MM.1S (cell line): ENCODE results near the gene SPOCD1.

Source experiments
- DNase-seq: peaks from one replicate; pipeline ENCODE4 v3.0.0-alpha.2; 2015
- H2AFZ ChIP-seq: fragments of 300-600 bp; sonication (generic); 2 replicates; pipeline ENCODE4 v1.6.0; 2016; ENCODE audit warnings: antibody characterized with exemption, low read length
- H3F3A ChIP-seq: fragments of 300-600 bp; sonication (generic); 2 replicates; pipeline ENCODE4 v1.6.1; 2016; ENCODE audit warnings: mild to moderate bottlenecking, antibody characterized with exemption, low read length, moderate library complexity, mixed read lengths; ENCODE audit not compliant: insufficient read depth
- H3K27ac ChIP-seq: fragments of 300-600 bp; sonication (generic); 2 replicates; pipeline ENCODE4 v1.5.1; 2016; ENCODE audit warnings: mild to moderate bottlenecking, low read length
- H3K27me3 ChIP-seq: fragments of 300-600 bp; sonication (generic); replicated peaks from 2 replicates; pipeline ENCODE4 v1.6.0; 2016; ENCODE audit warnings: low read length; ENCODE audit not compliant: insufficient read depth
- H3K36me3 ChIP-seq: fragments of 300-600 bp; sonication (generic); replicated peaks from 2 replicates; pipeline ENCODE4 v1.6.1; 2016; ENCODE audit warnings: mild to moderate bottlenecking, low read length, mixed read lengths; ENCODE audit not compliant: insufficient read depth
- H3K4me1 ChIP-seq: fragments of 300-600 bp; sonication (generic); 2 replicates; pipeline ENCODE4 v1.6.1; 2016; ENCODE audit warnings: low read length, mixed read lengths
- H3K4me2 ChIP-seq: fragments of 300-600 bp; sonication (generic); 2 replicates; pipeline ENCODE4 v1.6.0; 2016; ENCODE audit warnings: low read depth, low read length
- H3K4me3 ChIP-seq: fragments of 300-600 bp; sonication (generic); 2 replicates; pipeline ENCODE4 v1.5.1; 2016; ENCODE audit warnings: low read length, mixed read lengths
- H3K79me2 ChIP-seq: fragments of 300-600 bp; sonication (generic); 2 replicates; pipeline ENCODE4 v1.6.1; 2016; ENCODE audit warnings: mixed run types, low read length, mixed read lengths
- H3K9ac ChIP-seq: fragments of 300-600 bp; sonication (generic); 2 replicates; pipeline ENCODE4 v1.6.1; 2016; ENCODE audit warnings: low read length, mixed read lengths
- H3K9me2 ChIP-seq: fragments of 300-600 bp; sonication (generic); replicated peaks from 2 replicates; pipeline ENCODE4 v1.6.1; 2016; ENCODE audit warnings: mild to moderate bottlenecking, low read length, mixed read lengths; ENCODE audit not compliant: insufficient read depth
- H3K9me3 ChIP-seq: fragments of 300-600 bp; sonication (generic); replicated peaks from 2 replicates; pipeline ENCODE4 v1.6.1; 2016; ENCODE audit warnings: mild to moderate bottlenecking, low read length, mixed read lengths; ENCODE audit not compliant: insufficient read depth
- H4K20me1 ChIP-seq: fragments of 300-600 bp; sonication (generic); 2 replicates; pipeline ENCODE4 v1.6.1; 2016; ENCODE audit warnings: mild to moderate bottlenecking, low read length, moderate library complexity, mixed read lengths; ENCODE audit not compliant: insufficient read depth
- EZH2 ChIP-seq: fragments of 300-600 bp; sonication (generic); optimal IDR thresholded peaks from 2 replicates; pipeline ENCODE3; 2017; ENCODE audit warnings: low read depth, mild to moderate bottlenecking, antibody characterized with exemption, low read length, mixed read lengths
- EZH2phosphoT487 ChIP-seq: fragments of 300-600 bp; sonication (generic); IDR thresholded peaks from 2 replicates; pipeline ENCODE4 v1.6.1; 2018; ENCODE audit warnings: antibody characterized with exemption, low read length
- TF ChIP-seq, protein P1 (sequence below): fragments of 300-600 bp; sonication (generic); IDR thresholded peaks from 2 replicates; pipeline ENCODE4 v1.5.1; 2016; ENCODE audit warnings: antibody characterized with exemption, low read length, mixed read lengths

Gene SPOCD1

DNA sequence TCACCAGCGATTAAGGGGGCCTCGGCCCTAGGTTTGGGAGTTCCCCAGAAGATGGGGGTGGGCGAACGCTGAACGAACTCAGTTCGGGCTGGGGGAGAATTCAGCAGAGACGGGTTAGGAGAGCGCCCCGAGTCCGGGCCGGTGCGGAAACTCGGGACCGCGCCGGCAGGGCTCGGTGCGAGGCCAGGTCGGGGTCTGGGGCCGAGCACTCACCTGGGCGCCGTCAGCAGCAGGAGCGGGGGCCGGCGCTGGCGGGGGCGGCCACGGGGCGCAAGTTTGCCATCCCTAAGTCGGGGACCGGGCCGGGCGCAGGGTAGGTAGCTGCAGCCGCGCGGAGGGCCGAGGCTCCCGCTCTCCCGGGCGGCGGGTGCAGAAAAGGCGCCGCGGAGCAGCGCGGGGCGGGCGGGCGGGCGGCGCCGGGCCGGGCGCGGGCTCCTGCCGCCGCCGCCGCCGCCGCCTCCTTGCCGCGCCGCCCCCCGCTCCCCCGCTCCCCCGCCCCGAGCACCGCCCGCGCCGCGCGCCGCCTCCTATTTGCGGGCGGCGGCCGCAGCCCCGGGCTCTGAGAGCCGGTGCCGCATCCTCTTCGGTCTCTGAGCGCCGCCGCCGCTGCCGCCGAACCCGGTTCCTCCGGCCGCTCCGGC, 52.0 kb downstream of the SPOCD1 start:
- Histone ChIP-seq H3K9me2 (no peaks in the 10 kb centered on the region), H3K27ac (no peak overlapping the region), H3F3A (0 out of 2 replicates have a peak, but pooled peaks cover 4% of the 10 kb centered on the region), H3K4me1 (0 out of 2 replicates have a peak, but pooled peaks cover 8% of the 10 kb centered on the region), H2AFZ (peak overlapping the region; percentile 75), H3K79me2 (no peaks in the 10 kb centered on the region), H4K20me1 (no peaks in the 10 kb centered on the region), H3K4me2 (peak overlapping the region; percentile 97), H3K9me3 (no peaks in the 10 kb centered on the region), H3K27me3 (peaks cover 38% of the 10 kb centered on the region), H3K9ac (peak overlapping the region; percentile 33; the same call in 1 of the 2 replicates), H3K36me3 (no peaks in the 10 kb centered on the region), H3K4me3 (peak overlapping the region; percentile 66)
- TF ChIP-seq EZH2phosphoT487 (no peak), EZH2 (no peak)
- TF ChIP-seq, protein P1, sequence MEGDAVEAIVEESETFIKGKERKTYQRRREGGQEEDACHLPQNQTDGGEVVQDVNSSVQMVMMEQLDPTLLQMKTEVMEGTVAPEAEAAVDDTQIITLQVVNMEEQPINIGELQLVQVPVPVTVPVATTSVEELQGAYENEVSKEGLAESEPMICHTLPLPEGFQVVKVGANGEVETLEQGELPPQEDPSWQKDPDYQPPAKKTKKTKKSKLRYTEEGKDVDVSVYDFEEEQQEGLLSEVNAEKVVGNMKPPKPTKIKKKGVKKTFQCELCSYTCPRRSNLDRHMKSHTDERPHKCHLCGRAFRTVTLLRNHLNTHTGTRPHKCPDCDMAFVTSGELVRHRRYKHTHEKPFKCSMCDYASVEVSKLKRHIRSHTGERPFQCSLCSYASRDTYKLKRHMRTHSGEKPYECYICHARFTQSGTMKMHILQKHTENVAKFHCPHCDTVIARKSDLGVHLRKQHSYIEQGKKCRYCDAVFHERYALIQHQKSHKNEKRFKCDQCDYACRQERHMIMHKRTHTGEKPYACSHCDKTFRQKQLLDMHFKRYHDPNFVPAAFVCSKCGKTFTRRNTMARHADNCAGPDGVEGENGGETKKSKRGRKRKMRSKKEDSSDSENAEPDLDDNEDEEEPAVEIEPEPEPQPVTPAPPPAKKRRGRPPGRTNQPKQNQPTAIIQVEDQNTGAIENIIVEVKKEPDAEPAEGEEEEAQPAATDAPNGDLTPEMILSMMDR: no peak
- peak; percentile 11 for DNase-seq

DNA sequence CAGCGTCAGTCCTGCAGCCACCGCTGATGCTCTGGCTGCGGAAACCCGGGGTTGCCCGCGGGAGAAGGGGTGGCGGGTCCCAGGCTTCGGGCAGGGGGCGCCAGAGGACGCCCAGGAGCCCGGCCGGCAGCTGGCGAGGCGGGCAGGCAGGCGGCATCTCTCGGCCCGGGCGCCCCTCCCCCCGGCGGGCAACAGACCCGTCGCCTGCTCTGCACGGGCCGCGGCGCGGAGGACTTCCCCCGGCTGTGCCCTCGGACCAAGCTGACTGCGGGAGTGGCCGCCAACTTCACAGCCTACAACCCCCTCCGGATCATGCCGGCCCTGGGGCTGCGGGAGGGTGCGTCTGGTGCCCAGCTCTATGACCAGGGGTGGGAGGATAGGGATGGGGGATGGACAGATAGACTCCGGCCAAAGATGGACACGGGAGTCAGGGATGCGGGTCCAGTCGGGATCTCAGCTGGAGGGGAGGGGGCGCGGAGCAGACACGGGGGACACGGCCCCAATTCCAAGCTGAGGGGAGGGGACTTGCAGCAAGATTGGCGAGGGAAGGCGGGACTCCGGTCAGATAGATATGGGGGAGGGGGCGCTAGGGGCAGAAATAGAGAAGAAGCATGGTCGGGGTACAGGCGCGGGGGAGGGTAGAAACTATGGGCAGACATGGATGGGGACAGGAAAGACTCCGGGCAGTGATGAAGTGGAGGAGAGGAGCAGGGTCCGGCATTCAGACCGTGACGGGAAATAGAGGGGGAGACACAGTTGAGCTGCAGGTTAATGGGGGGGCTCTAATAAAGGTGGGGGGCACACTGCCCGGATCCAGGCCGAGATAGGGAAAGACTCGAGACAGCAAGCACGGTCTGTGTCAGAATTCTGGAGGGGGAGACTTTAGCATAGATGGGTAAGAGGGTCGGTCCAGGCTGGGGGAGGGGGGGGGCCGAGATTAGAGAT, 52.8 kb downstream of the SPOCD1 start:
- 0 out of 2 replicates have a peak, but pooled peaks cover 8% of the 10 kb centered on the region for H3K4me1 ChIP-seq
- peak; percentile 76 for DNase-seq
- H2AFZ ChIP-seq: peak overlapping the region; percentile 75
- TF ChIP-seq EZH2: no peak
- no peak for TF ChIP-seq EZH2phosphoT487
- TF ChIP-seq, protein P1: peak; percentile 69
- no peaks in the 10 kb centered on the region for H3K9me3 ChIP-seq
- H3K9ac ChIP-seq: peak overlapping the region; percentile 33; the same call in 1 of the 2 replicates
- 0 out of 2 replicates have a peak, but pooled peaks cover 4% of the 10 kb centered on the region for H3F3A ChIP-seq
- no peaks in the 10 kb centered on the region for H3K9me2 ChIP-seq
- peaks cover 30% of the 10 kb centered on the region for H3K27me3 ChIP-seq
- no peak overlapping the region for H3K27ac ChIP-seq
- peak overlapping the region; percentile 97 for H3K4me2 ChIP-seq
- no peaks in the 10 kb centered on the region for H3K79me2 ChIP-seq
- peak overlapping the region; percentile 66 for H3K4me3 ChIP-seq
- no peaks in the 10 kb centered on the region for H3K36me3 ChIP-seq
- H4K20me1 ChIP-seq: no peaks in the 10 kb centered on the region

DNA sequence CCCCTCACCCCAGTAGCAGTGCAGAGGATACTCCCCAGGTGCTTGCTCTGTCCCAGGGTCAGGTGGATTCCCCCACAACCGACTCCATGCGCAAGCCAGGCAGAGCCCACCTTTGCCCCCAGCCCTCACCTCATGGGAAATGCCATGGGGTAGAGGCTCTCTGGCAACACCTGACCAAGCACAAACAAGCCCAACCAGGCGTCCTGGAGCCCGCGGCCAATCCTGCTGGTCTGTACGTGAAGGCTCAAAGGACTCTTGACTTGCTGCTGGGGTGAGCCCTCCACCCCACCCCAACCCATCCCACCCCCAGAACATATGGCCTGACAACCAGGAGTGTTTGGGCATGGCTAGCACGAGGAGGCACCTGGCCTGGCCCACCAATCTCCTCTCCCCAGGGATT, 53.5 kb downstream of the SPOCD1 start:
- Histone ChIP-seq H3K27ac (no peak overlapping the region), H3K9ac (no peak overlapping the region), H2AFZ (no peak overlapping the region), H4K20me1 (no peaks in the 10 kb centered on the region), H3K4me3 (no peak overlapping the region), H3K9me3 (no peaks in the 10 kb centered on the region), H3K4me2 (peak overlapping the region; percentile 97), H3F3A (0 out of 2 replicates have a peak, but pooled peaks cover 4% of the 10 kb centered on the region), H3K9me2 (no peaks in the 10 kb centered on the region), H3K4me1 (0 out of 2 replicates have a peak, but pooled peaks cover 8% of the 10 kb centered on the region), H3K79me2 (no peaks in the 10 kb centered on the region), H3K36me3 (no peaks in the 10 kb centered on the region), H3K27me3 (peaks cover 23% of the 10 kb centered on the region)
- TF ChIP-seq EZH2 (no peak), EZH2phosphoT487 (no peak)
- TF ChIP-seq, protein P1: no peak
- no peak for DNase-seq
